Measurements from ENCODE around the gene PRR11. TPM values are rescaled to one million over a fixed set of nuclear protein-coding genes. Genes with fewer than 3 reads are reported as not detected.

The PRR11 gene
- total and polyA plus RNA-seq, 2 of the 4 experiments (the other 2 are of a cell fraction) = 8.6 to 24.0 TPM

DNA sequence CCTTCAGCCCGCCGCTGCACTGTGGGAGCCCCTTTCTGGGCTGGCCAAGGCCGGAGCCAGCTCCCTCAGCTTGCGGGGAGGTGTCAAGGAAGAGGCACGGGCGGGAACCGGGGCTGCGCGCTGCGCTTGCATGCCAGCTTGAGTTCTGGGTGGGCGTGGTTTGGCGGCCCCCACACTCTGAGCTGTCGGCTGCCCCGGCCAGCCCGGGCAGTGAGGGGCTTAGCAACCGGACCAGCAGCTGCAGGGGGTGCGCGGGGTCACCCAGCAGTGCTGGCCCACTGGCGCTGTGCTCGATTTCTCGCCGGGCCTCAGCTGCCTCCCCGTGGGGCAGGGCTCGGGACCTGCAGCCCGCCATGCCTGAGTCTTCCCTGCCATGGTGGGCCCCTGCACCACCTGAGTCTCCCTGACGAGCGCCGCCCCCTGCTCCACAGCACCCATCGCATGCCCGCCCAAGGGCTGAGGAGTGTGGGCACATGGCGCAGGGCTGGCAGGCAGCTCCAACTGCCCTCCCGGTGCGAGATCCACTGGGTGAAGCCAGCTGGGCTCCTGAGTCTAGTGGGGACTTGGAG, 17.0 kb downstream of the PRR11 start:
- H2AK5ac ChIP-seq (ENCODE audit: low read depth, low read length) = no peak overlapping the region
- CTCF ChIA-PET = no interaction called here
- no peak overlapping the region for H3K23ac ChIP-seq (ENCODE audit: low read depth, low read length)
- H3K4me3 ChIP-seq (ENCODE audit: insufficient read depth, low read depth, low read length) = no peak overlapping the region
- dilution Hi-C loops (cut with HindIII; ENCODE audit: low sequenced_read_pairs, unreplicated experiment) = no loop called here
- H2AFZ ChIP-seq (replicated peaks; ENCODE audit: low read length, poor library complexity) = no peak overlapping the region
- BruUV-seq (replicated peaks) = no TSS peak
- no peak overlapping the region for H2BK120ac ChIP-seq (ENCODE audit: low read depth, low read length)
- in situ Hi-C loops (cut with MboI; ENCODE audit: low sequenced_read_pairs) = no loop called here
- peaks cover 19 to 49% of the 10 kb centered on the region in 2 experiments for H3K79me1 ChIP-seq (ENCODE audit: low read depth in 1 of 2, low read length in 2 of 2)
- 0 out of 2 replicates have a peak, but pooled peaks cover 5% of the 10 kb centered on the region for H3K9me1 ChIP-seq (ENCODE audit: insufficient read depth, low read length)
- no peaks in the 10 kb centered on the region for H3K9me3 ChIP-seq (ENCODE audit: control insufficient read depth, insufficient read depth, low read length)
- intact Hi-C loops (cut with micrococcal nuclease) = no loop called here
- H4K20me1 ChIP-seq (ENCODE audit: insufficient read depth, low read length) = no peaks in the 10 kb centered on the region
- no peaks in the 10 kb centered on the region for H3K4me1 ChIP-seq (ENCODE audit: control insufficient read depth, insufficient read depth, low read length)
- H3K9ac ChIP-seq (ENCODE audit: low read depth, low read length) = no peak overlapping the region
- no peak overlapping the region for H2BK20ac ChIP-seq (ENCODE audit: low read depth, low read length)
- H3K36me3 ChIP-seq (ENCODE audit: control insufficient read depth, insufficient read depth, low read length) = peaks cover 7% of the 10 kb centered on the region
- H3K27me3 ChIP-seq (ENCODE audit: control insufficient read depth, insufficient read depth, low read length) = no peaks in the 10 kb centered on the region
- ATAC-seq (ENCODE audit: low read depth) = no peak
- H4K91ac ChIP-seq (ENCODE audit: insufficient read depth, low read depth, low read length) = no peak overlapping the region
- H3K18ac ChIP-seq (ENCODE audit: low read depth, low read length) = no peak overlapping the region
- no peak overlapping the region for H2BK5ac ChIP-seq (ENCODE audit: low read depth, low read length, poor library complexity, severe bottlenecking)
- TF ChIP-seq NFE2L2 (IDR thresholded peaks at IDR 0.05; ENCODE audit: low read depth, low read length) (no peak), RAD21 (IDR thresholded peaks at IDR 0.05; ENCODE audit: low read length) (no peak), RFX5 (IDR thresholded peaks at IDR 0.05; ENCODE audit: low read depth, low read length) (no peak), MAFK (IDR thresholded peaks at IDR 0.05; ENCODE audit: low read depth, low read length) (no peak), CHD1 (IDR thresholded peaks at IDR 0.05; ENCODE audit: low read depth, low read length) (no peak), BHLHE40 (IDR thresholded peaks at IDR 0.05; ENCODE audit: low read depth, low read length) (no peak), POLR2A (IDR thresholded peaks at IDR 0.05; ENCODE audit: low read depth, low read length) (no peak), FOS (IDR thresholded peaks at IDR 0.05; ENCODE audit: low read depth, low read length) (no peak), SMC3 (IDR thresholded peaks at IDR 0.05; ENCODE audit: low read depth, low read length) (no peak), MXI1 (IDR thresholded peaks at IDR 0.05; ENCODE audit: borderline replicate concordance, low read depth, low read length) (no peak)
- TF ChIP-seq, protein P1, sequence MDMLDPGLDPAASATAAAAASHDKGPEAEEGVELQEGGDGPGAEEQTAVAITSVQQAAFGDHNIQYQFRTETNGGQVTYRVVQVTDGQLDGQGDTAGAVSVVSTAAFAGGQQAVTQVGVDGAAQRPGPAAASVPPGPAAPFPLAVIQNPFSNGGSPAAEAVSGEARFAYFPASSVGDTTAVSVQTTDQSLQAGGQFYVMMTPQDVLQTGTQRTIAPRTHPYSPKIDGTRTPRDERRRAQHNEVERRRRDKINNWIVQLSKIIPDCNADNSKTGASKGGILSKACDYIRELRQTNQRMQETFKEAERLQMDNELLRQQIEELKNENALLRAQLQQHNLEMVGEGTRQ (IDR thresholded peaks at IDR 0.05; ENCODE audit: low read depth, low read length) = no peak
- TF ChIP-seq, protein P2, sequence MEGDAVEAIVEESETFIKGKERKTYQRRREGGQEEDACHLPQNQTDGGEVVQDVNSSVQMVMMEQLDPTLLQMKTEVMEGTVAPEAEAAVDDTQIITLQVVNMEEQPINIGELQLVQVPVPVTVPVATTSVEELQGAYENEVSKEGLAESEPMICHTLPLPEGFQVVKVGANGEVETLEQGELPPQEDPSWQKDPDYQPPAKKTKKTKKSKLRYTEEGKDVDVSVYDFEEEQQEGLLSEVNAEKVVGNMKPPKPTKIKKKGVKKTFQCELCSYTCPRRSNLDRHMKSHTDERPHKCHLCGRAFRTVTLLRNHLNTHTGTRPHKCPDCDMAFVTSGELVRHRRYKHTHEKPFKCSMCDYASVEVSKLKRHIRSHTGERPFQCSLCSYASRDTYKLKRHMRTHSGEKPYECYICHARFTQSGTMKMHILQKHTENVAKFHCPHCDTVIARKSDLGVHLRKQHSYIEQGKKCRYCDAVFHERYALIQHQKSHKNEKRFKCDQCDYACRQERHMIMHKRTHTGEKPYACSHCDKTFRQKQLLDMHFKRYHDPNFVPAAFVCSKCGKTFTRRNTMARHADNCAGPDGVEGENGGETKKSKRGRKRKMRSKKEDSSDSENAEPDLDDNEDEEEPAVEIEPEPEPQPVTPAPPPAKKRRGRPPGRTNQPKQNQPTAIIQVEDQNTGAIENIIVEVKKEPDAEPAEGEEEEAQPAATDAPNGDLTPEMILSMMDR (conservative IDR thresholded peaks at IDR 0.05; ENCODE audit: low read depth, low read length) = no peak
- TF ChIP-seq, protein P3, sequence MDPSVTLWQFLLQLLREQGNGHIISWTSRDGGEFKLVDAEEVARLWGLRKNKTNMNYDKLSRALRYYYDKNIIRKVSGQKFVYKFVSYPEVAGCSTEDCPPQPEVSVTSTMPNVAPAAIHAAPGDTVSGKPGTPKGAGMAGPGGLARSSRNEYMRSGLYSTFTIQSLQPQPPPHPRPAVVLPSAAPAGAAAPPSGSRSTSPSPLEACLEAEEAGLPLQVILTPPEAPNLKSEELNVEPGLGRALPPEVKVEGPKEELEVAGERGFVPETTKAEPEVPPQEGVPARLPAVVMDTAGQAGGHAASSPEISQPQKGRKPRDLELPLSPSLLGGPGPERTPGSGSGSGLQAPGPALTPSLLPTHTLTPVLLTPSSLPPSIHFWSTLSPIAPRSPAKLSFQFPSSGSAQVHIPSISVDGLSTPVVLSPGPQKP (IDR thresholded peaks at IDR 0.05; ENCODE audit: borderline replicate concordance, low read depth, low read length) = no peak
- WGBS, 2 experiments (ENCODE audit: extremely low coverage in 2 of 2, insufficient read length in 1 of 2) = 99% methylated on average over 20 of the region's 33 CpGs; no CpG with 5 or more reads in 1 of the 2 experiments
- no peak overlapping the region for H4K8ac ChIP-seq (ENCODE audit: low read depth in 2 of 2, low read length in 2 of 2)
- DNase-seq = no peak
- H4K5ac ChIP-seq (ENCODE audit: low read depth, low read length) = no peak overlapping the region
- H2AK9ac ChIP-seq (replicated peaks; ENCODE audit: low read depth, low read length, poor library complexity) = no peak overlapping the region
- POLR2A ChIA-PET (ENCODE audit: unreplicated experiment) = no interaction called here
- no peak overlapping the region for H2BK15ac ChIP-seq (ENCODE audit: low read depth, low read length)
- H3K27ac ChIP-seq (ENCODE audit: insufficient read depth, low read length) = no peak overlapping the region
- H3K4me2 ChIP-seq (ENCODE audit: low read depth, low read length) = no peak overlapping the region
- no peak overlapping the region for H3K14ac ChIP-seq (replicated peaks; ENCODE audit: low read depth, low read length)
- no peak overlapping the region for H3K4ac ChIP-seq (ENCODE audit: low read depth, low read length)
- no peak overlapping the region for H3K56ac ChIP-seq (ENCODE audit: extremely low read depth, insufficient read depth, low read length)
